ENCODE measurements around the gene TXNL4A.

Gene TXNL4A

GRCh38 chr18:79934311-79935097 lies 53.9 kb downstream of the TXNL4A start:
- TF ChIP-seq, protein P1, sequence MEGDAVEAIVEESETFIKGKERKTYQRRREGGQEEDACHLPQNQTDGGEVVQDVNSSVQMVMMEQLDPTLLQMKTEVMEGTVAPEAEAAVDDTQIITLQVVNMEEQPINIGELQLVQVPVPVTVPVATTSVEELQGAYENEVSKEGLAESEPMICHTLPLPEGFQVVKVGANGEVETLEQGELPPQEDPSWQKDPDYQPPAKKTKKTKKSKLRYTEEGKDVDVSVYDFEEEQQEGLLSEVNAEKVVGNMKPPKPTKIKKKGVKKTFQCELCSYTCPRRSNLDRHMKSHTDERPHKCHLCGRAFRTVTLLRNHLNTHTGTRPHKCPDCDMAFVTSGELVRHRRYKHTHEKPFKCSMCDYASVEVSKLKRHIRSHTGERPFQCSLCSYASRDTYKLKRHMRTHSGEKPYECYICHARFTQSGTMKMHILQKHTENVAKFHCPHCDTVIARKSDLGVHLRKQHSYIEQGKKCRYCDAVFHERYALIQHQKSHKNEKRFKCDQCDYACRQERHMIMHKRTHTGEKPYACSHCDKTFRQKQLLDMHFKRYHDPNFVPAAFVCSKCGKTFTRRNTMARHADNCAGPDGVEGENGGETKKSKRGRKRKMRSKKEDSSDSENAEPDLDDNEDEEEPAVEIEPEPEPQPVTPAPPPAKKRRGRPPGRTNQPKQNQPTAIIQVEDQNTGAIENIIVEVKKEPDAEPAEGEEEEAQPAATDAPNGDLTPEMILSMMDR (IDR thresholded peaks at IDR 0.05; ENCODE audit: low read depth, low read length, missing control alignments) = no peak
- DNase-seq (ENCODE audit: extremely low read depth, low read depth) = no peak
- H3K4me3 ChIP-seq (replicated peaks; ENCODE audit: low read depth, low read length) = no peak overlapping the region

DNA sequence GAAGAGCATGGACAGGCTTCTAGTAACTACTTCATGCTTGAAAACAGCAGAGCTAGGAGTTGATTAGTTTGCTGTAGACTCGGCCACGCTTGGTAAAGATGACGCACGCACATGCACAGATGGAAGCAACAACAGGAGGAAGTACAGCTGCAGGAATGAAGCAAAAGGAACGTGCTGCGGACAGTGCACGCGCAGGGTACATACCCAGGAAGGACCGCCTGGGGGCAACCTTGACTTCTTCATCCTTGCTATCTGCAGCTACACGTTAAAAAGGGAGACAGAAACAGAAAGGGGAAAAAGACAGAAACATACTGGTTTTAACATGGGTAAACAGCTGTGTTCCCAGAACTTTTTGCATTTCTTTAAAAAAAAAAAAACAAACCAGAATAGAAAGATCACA lies 54.6 kb downstream of the TXNL4A start:
- DNase-seq (ENCODE audit: extremely low read depth, low read depth) = peak; percentile 38
- TF ChIP-seq, protein P1 (IDR thresholded peaks at IDR 0.05; ENCODE audit: low read depth, low read length, missing control alignments) = peak; percentile 29
- H3K4me3 ChIP-seq (replicated peaks; ENCODE audit: low read depth, low read length) = no peak overlapping the region

GRCh38 chr18:79932907-79933306 lies 55.5 kb downstream of the TXNL4A start:
- no peak for DNase-seq (ENCODE audit: extremely low read depth, low read depth)
- no peak overlapping the region for H3K4me3 ChIP-seq (replicated peaks; ENCODE audit: low read depth, low read length)
- TF ChIP-seq, protein P1 (IDR thresholded peaks at IDR 0.05; ENCODE audit: low read depth, low read length, missing control alignments) = no peak

DNA sequence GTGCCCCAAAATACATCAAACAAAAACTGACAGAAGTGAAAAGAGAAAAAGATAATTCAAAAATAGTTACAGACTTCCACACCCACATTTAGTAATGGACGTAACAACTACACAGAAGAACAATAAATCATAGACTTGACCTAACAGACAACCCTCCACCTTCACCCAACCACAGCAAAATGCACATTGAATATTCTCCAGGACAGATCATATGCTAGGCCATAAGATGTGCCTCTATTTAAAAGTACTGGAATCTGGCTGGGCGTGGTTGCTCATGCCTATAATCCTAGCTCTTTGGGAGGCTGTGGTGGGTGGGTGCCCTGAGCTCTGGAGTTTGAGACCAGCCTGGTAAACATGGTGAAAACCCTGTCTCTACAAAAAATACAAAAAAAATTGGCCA lies 56.9 kb downstream of the TXNL4A start:
- no peak for DNase-seq (ENCODE audit: extremely low read depth, low read depth)
- H3K4me3 ChIP-seq (replicated peaks; ENCODE audit: low read depth, low read length) = no peak overlapping the region
- TF ChIP-seq, protein P1 (IDR thresholded peaks at IDR 0.05; ENCODE audit: low read depth, low read length, missing control alignments) = no peak

DNA sequence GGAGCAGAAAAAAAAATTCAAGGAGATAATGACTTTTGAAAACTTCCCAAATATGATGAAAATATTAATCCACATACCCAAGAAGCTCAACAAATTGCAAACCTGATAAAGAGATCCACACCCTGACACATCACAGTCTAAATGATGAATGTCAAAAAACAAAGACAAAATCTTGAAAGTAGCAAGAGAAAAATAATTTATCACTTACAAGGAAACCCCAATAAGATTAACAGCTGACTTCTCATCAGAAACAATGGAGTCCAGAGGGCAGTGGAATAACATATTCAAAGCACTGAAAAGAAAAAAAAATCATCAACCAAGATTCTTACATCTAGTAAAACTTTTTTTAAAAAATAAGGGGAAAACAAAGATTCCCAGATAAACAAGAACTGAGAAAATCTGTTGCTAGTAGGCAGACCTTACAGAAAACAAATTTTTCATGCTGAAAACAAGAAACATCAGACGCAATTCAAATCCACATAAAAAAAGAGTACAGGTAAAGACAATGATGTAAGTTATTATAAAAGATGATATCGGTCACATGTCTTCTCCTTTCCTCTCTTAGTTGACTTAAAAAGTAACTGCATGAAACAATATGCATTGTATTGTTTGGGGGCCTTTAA lies 58.2 kb downstream of the TXNL4A start:
- H3K4me3 ChIP-seq (replicated peaks; ENCODE audit: low read depth, low read length) = no peak overlapping the region
- TF ChIP-seq, protein P1 (IDR thresholded peaks at IDR 0.05; ENCODE audit: low read depth, low read length, missing control alignments) = no peak
- DNase-seq (ENCODE audit: extremely low read depth, low read depth) = no peak

- DNase-seq (ENCODE audit: extremely low read depth, low read depth) = no peak
- no peak overlapping the region for H3K4me3 ChIP-seq (replicated peaks; ENCODE audit: low read depth, low read length)
- TF ChIP-seq, protein P1 (IDR thresholded peaks at IDR 0.05; ENCODE audit: low read depth, low read length, missing control alignments) = no peak
Observed at GRCh38 chr18:79928563-79928960, 59.8 kb downstream of the TXNL4A start.
